Stimulated activated CD8-positive, alpha-beta memory T cell treated with anti-CD3 and anti-CD28 coated beads, Interleukin-12 subunit alpha, Interleukin-12 subunit beta, amount 100 ng/mL, for 24 hours (primary cell): Measurements from ENCODE around the gene OR2T8.

Experiments
- DNase-seq: peaks from one replicate; pipeline ENCODE4 v3.0.0-alpha.2; 2020; ENCODE audit errors: extremely low read depth

OR2T8 gene, protein sequence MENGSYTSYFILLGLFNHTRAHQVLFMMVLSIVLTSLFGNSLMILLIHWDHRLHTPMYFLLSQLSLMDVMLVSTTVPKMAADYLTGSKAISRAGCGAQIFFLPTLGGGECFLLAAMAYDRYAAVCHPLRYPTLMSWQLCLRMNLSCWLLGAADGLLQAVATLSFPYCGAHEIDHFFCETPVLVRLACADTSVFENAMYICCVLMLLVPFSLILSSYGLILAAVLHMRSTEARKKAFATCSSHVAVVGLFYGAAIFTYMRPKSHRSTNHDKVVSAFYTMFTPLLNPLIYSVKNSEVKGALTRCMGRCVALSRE

DNA sequence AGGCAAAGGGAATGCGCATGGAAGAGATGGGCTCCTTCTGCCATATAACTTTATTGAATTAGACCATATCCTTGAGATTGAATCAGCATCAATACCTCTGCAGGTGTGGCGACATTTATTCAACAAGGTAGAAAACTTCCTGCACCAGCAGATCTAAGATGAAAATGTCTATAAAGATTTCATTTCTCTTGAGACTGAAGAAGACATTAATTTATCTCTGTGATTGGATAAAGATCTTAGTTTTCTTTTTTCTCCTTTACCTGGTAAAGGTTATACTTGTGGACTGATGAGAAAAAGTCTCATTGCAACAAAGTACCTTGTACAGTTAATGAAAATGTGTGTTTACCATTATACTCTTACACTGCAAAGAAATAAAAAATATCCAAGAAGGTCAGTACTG, at the start of gene OR2T8:
OR2T8 (plus strand) TSS at position 301 of the 400 bp plus-strand sequence. CDS start 766 bp downstream, outside the sequence.
- no peak for DNase-seq

DNA sequence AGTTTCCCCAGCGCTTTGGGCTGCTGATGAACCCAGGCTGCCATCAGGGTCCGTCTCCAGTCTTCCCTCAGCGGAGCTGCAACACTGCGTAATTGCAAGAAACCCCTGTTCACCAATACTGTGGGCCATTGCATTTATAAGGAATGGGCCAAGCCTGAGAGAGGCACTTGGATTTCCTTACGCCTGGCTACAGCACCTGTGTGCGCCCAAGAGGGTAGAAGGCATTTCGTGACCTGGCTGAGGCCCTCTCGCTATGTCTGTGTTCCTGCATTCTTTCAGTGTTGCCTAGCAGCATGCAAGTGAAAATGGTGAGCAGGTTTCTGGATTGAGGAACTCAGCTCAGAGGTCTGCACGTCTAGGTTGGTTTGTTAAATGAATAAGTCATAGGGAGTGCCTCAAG, 36.7 kb upstream of the OR2T8 start:
- no peak for DNase-seq

DNA sequence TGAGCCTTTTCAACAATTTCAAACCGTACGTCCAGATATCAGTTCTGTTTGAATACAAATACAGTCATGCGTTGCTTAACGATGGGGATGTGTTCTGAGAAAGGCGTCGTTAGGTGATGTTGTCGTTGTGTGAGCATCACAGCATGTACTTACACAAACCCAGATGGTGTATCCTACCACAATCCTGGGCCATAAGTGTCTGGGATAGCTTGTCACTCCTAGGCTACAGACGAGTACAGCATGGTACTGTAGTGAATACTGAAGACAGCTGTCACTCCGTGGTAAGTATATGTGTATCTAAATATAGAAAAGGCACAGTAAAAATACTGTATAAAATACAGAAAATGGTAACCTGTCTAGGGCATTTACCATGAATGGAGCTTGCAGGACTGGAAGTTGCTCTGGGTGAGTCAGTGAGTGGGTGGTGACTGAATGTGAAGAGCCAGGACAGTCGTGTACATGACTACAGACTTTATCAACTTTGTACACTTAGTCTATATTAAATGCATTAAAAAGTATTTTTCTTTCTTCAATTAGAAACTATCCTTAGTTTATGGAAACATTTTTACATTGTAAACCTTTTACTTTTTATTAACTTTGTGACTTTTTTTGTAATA, 35.1 kb upstream of the OR2T8 start:
- DNase-seq = no peak

DNA sequence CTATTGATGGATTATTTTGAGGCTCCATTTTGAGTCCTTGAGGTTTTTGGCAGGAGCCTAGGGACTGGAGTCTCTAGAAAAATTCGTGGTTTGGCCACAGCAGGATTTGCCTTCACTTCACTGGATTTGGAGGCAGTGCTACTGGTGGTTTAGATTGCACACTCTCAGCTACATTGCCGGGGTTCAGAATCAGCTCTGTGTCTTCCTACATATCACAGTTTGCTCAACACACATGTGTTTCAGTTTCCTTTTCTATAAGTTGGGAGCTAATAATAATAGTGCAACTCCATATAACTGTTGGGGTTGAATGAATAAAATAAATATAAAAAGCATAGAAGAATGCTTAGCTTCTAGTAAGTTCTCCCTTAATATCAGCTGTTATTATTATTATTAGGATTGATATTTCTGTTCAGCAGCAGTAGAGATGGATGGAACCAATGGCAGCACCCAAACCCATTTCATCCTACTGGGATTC, 24.9 kb upstream of the OR2T8 start, which contains the start of gene OR2W3:
OR2W3 (plus strand) TSS at position 425 of the 475 bp plus-strand sequence; CDS start at position 425, 0 bp downstream.
- no peak for DNase-seq

DNA sequence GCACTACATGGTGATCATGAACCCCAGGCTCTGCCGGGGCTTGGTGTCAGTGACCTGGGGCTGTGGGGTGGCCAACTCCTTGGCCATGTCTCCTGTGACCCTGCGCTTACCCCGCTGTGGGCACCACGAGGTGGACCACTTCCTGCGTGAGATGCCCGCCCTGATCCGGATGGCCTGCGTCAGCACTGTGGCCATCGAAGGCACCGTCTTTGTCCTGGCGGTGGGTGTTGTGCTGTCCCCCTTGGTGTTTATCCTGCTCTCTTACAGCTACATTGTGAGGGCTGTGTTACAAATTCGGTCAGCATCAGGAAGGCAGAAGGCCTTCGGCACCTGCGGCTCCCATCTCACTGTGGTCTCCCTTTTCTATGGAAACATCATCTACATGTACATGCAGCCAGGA, 24.1 kb upstream of the OR2T8 start:
- no peak for DNase-seq

DNA sequence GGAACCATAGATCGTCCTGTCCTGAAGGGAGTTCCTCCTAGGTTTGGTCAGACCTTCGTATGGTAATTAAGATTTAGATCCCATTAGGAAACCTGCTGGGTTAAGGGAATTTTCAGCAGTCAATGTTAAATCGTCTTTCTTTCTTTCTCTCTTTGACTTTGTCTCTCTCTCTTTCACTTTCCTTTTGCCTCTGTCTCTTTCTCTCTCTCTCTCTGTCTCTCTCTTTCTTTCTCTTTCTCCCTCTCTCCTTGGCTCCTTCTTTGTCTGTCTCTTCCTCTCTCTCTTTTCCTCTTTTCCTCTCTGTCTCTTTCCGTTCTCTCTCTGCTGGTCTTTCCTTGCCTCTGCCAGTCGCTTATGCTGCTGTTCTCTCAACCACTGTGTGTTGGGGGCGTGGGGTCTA, 15.9 kb upstream of the OR2T8 start:
- DNase-seq = no peak

DNA sequence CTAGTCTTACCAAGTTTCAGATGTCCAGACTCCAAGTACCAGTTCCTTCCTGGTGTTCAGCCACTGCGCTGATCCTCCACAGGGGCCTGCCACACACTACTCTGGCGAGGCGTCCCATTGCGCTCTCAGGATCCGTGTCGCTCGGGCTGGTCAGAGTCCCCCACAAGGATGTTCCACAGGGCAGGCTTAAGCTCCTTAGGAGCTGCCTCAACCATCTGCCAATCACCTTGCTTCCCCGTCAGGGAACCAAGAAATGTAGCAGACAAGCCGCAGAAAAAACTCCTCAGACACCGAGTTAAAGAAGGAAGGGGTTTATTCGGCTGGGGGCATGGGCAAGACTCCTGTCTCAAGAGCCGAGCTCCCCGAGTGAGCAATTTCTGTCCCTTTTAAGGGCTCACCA, 14.9 kb upstream of the OR2T8 start:
- DNase-seq = no peak

DNA sequence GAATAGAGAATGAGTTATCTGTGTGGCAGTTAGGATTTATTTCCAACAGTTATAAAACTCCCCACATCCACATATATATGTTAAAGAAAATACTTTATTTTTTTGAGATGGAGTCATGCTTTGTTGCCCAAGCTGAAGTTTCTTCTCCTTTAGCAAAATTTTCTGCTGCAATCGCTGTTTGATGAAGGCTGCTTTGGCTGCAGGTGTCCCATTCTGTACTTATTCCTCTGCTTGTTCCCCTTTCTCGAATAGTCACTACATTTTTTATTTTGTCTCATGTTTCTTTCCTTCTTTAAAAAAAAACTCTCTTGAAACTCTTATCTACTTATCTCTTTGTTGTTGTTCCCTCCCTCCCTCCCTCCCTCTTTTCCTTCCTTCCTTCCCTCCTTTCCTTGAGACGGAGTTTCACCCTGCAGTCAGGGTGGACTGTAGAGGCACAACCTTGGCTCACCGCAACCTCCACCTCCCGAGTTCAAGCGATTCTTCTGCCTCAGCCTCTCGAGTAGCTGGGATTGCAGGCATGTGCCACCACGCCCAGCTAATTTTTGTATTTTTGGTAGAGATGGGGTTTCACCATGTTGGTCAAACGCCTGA, 14.0 kb upstream of the OR2T8 start:
- no peak for DNase-seq

DNA sequence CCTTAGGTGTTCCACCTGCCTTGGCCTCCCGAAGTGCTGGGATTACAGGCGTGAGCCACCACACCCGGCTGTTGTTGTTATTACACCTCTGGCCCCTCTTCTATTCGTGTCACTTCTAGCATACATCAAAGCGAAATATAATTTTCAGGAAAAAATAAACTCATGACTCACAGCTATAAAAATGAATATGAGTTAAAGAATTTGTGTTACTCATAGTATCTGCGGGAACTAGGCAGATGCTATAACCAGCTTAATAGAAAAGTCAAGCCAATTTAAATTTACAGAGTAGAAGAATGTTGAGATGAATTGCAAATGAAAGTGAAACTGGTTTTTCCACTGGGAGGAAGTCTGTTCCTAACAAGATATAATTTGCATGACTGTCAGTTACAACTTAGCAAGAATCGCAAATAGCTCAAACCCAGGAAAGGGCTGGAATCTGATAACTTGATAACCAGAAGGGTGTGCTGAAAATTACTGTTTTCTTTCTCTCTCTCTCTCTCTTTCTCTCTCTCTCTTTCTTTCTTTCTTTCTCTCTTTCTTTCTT, 13.5 kb upstream of the OR2T8 start:
- DNase-seq = no peak

DNA sequence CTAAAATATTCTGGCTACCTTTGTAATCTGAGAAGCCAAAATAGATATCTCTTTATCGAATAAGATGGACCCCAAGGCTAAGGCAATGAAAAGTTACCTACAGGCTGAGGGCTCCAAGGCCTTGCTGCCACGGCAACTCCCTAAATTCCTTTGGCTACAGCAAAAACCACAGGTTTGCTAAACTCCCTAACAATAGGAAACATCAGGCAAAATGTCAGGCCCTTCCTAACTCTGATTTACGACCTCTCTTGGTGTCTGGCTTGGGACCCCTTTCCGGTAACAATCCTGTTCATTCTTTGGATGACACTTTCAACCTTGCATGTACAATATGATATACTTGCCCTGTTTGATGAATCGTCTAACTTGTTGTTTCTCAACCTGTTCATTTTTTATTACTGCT, 11.3 kb upstream of the OR2T8 start:
- no peak for DNase-seq

DNA sequence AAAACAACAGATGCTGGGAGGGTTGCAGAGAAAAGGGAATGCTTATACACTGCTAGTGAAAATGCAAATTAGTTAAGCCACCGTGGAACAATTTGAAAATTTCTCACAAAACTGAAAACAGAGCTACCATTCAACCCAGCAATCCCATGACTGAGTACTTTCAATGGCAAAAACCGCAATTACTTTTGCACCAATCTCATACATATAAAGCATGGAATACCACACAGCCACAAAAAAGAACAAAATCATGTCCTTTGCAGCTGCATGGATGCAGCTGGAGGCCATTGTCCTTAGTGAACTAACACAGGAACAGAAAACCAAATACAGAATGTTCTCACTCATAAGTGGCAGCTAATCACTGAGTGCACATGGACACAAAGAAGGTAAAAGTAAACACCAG, 6.3 kb upstream of the OR2T8 start:
- no peak for DNase-seq

DNA sequence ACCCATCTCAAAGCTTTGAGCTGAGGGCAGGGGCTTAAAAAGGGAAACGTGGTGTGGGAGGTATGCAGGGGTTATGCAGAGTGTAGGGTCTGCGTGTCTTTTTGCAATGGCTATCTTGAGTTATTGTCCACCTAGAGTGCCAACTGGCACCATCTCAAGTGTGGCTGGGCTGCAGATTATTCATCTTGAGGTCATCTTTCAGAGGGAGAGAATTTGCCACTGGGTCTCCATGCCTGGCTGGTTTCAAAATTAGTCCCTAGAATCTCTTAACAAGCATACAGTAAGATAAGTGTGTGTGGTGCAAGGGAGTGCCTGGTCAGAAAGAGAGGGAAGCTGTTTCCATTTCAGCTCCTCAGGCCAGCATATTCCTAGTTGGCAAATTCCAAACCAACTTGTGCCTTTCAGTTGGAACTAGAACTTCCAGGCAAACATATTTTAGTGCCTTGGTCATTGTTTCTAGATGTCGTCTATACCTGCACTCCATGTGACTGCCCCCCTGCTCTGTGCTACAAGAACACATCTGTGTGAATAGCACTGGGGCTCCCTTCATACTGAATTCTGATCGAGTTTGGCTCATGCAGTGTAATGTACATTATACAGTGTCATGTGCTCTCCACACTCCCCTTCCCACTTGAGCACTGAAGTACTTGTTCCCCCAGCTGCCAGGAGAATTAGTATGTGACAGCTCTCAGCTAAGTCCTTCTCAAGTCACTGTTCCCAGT, 5.0 kb upstream of the OR2T8 start:
- DNase-seq = no peak

DNA sequence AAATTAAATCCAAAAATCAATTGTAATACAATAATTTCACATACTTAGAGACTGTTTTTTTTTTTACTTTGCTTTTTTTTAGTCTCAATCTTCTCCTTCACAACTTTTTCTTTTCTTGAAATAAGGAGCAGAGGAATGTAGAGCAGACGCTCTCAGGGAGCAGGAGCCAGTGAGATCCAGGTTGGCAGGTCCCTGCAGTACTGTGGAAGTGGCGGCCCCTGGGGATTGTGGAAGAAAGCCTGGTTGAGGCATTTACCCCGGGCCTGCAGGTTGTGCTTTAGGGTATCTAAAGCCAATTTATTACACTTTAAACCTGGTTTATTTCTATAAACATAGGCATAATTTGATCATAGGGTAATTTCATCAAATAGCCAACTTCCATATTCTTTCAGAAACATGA, 3.9 kb downstream of the OR2T8 start:
- no peak for DNase-seq

DNA sequence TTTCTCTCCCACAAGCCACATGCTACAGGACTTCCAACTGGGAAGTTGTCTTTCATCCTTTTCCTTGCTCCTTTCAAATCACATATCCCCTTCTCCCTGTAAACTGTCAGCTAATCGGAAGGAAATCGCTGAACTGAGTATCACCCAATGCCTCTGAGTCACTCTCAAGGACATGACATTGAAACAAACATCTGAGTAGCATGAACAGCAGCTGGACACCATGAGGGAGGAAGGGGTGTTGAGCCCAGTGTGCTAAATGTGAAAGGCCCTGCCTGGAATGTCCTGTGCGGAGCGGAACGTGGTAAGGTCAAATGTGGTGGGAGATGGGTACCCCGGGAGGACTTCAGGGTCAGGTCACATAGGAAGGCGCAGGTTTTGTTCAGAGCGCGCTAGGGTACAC, 4.8 kb downstream of the OR2T8 start, which contains the start of gene OR2AJ1:
OR2AJ1 (plus strand) TSS at position 22 of the 400 bp plus-strand sequence. CDS start 8,880 bp downstream, outside the sequence.
- no peak for DNase-seq

DNA sequence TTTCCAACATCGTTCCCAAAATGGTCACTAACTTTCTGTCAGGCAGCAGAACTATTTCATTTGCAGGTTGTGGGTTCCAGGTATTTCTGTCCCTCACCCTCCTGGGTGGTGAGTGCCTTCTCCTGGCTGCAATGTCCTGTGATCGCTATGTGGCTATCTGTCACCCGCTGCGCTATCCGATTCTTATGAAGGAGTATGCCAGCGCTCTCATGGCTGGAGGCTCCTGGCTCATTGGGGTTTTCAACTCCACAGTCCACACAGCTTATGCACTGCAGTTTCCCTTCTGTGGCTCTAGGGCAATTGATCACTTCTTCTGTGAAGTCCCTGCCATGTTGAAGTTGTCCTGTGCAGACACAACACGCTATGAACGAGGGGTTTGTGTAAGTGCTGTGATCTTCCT, 13.9 kb downstream of the OR2T8 start:
- no peak for DNase-seq

DNA sequence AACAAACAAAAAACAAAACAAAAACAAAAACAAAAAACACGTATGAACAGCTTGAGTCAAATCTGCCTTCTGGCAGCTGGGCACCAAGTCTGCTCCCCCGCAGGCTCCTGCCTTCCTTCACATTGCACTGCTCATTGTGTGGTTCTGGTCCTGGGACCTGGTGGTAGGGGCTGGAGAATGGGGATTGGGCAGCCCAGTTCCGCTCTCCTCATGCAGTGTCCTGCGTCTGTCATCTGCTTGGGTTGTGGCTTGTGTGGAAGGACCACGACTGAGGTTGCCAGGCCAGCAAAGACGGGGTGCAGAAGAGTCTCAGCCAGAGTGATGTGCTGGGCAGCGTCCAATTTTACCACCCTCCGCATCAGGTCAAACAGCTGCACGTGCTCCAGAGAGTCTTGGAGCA, 15.7 kb downstream of the OR2T8 start:
- DNase-seq = no peak

DNA sequence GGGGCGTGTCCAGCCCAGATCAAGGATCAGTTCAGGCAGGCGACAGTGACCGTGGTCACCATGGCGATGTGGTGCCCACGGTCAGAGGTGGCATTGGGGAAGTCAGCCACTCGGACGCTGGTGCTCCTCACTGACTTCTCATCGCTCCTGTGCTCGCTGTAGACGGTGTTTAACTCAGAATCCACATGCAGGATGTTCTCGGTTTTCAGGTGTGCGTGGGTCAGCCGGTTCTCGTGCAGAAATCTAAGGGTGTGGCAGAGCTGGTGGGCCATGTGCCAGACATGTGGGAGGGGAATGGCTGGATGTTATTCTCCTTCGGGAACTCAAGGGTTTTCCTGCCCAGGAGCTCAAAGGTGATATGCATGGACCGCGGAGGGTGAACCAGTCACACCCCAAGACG, 16.4 kb downstream of the OR2T8 start:
- DNase-seq = no peak

DNA sequence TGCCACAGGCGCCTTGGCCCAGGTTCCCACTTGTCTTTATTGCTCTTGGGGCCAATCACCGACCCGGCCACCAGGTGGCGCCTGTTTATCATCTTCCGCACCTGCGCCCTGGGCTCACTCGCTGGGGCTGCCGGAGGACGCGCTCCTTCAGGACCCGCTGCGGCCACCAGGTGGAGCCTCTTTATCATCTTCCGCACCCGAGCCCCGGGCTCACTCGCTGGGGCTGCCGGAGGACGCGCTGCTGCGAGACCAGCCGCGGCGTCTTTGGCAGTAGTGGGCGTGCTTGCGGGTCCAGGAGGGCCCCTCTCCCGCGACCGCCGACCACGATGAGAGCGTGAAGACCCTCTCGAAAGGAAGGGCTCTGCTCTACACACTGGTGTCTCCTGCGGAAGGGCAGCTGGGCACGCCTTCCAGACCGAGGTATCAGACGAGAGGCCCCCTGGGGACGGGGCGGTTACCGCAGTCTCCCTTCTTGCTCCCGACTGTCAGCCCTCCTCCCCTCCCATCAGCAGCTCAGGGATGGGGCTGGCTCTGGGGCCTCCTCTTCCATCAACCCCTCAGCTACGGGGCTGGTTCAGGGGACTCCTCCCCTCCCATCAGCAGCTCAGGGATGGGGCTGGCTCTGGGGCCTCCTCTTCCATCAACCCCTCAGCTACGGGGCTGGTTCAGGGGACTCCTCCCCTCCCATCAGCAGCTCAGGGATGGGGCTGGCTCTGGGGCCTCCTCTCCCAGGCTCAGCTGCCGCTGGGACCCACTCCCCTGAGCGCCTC, 17.1 kb downstream of the OR2T8 start:
- DNase-seq = peak; percentile 80

DNA sequence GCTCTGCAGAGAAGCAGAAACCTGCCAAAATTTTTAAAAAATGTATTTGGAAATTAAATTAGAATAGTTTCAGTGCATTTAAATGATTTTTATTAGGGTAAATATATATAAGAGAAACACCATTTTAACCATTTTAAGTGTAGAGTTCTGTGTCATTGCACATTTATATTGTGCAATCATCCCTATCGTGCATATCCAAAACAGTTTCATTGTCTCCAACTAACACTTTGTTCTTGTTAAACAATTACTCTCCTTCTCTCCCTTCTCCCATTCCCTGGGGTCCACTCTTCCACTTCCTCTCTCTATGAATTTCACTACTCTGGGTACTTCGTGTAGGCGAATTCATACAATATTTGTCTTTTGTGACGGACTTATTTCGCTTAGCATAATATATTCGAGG, 22.6 kb downstream of the OR2T8 start:
- DNase-seq = no peak

DNA sequence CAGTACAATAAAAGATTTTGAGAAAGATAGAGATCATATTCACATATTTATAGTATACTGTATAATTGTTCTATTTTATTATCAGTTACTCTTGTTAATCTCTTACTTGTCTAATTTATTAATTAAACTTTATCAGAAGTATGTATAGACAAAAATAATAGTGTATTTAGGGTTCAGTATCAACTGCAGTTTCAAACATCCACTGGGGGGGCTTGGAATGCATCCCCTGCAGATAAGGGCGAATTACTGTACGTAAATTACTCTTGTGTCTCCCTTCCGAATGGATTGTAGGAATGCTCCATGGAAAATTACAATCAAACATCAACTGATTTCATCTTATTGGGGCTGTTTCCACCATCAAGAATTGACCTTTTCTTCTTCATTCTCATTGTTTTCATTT, 28.5 kb downstream of the OR2T8 start, which contains the start of gene OR2L8:
OR2L8 (plus strand) TSS at position 301 of the 400 bp plus-strand sequence; CDS start at position 301, 0 bp downstream.
- DNase-seq = no peak

DNA sequence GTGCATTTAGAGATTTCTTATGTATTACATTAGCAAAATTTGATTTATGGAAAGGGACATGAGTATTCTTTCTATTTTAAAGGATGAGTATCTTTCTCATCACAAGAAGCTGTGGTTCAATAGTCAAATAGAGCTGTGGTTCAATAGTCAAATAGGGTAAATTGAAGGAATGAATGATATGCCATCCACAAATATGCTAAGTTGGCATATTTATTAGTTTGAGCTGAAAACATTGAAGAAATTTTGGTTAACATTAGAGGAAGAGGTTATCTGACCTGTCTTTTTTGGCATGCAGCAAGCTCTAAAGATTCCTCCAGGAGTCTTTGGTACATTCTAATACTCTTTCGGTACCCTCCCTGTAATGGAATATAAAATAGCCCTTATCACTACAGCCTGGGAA, 33.4 kb downstream of the OR2T8 start:
- no peak for DNase-seq
